OCI-LY3 (cell line): ENCODE results near the gene CACNA1C.

Experiments used
- CTCF ChIP-seq: fragments of 200-600, 300-600 bp; sonication (generic); IDR thresholded peaks from 2 replicates; pipeline ENCODE4 v1.5.1; 2014; ENCODE audit warnings: antibody characterized with exemption, low read length, low read depth
- EZH2phosphoT487 ChIP-seq: fragments of 200-600 bp; shearing (Covaris generic); IDR thresholded peaks from 2 replicates; pipeline ENCODE4 v1.6.1; 2018; ENCODE audit warnings: antibody characterized with exemption, mixed run types, low read depth

GRCh38 chr12:2390850-2391390 is 338.1 kb downstream of the CACNA1C start:
- TF ChIP-seq CTCF = no peak
- TF ChIP-seq EZH2phosphoT487 = no peak
